HCT116 (cell line): ENCODE data around the gene ANKRD13D. TPM values are rescaled to one million over a fixed set of nuclear protein-coding genes. Genes with fewer than 3 reads are reported as not detected.

ENCODE experiments used
- ATAC-seq: fragments of 200-7000 bp; cut with Tn5 transposase; 2 replicates; pipeline ENCODE4 v1.9.1; 2020; ENCODE audit warnings: mild to moderate bottlenecking, moderate library complexity
- BruUV-seq: library from RNA; stranded (reverse); fragments of 400-500 nt; replicated peaks from 2 replicates; lab custom pipeline; 2021; lab: Mats Ljungman, UMichigan
- CTCF ChIA-PET: fragments of 300-600 bp; sonication (Branson Sonifier 250); formaldehyde crosslinking; loops from one replicate; lab custom pipeline; 2021; ENCODE audit warnings: antibody characterized with exemption; lab: Charles Lee
- POLR2A ChIA-PET: fragments of 300-600, 350-600 bp; sonication (Branson Sonifier 250); formaldehyde crosslinking; loops from one replicate; lab custom pipeline; 2021; ENCODE audit warnings: antibody characterized with exemption; lab: Charles Lee
- RAD21 ChIA-PET, 2 experiments: fragments of 300-600 bp; sonication (Branson Sonifier 250); formaldehyde crosslinking; loops; one replicate each; lab custom pipeline; 2023; ENCODE audit warnings: low total read pairs in 2 of 2; ENCODE audit not compliant: uncharacterized antibody in 2 of 2, unreplicated experiment in 2 of 2, low non-redundant PET in 1 of 2; lab: Charles Lee
- DNase-seq: peaks from one replicate; pipeline ENCODE4 v3.0.0-alpha.2; 2010; ENCODE audit warnings: low read depth, low spot score
- H2AFZ ChIP-seq: fragments of 200-600 bp; shearing (Covaris generic), sonication (generic); 2 replicates; pipeline ENCODE4 v1.6.1; 2017; ENCODE audit warnings: low read depth, mixed run types, mixed read lengths, antibody characterized with exemption, low read length; ENCODE audit not compliant: poor library complexity, severe bottlenecking
- H3K27ac ChIP-seq: 2 replicates; pipeline ENCODE4 v1.5.1; 2012; ENCODE audit warnings: low read depth, low read length
- H3K27me3 ChIP-seq: fragments of 200-600 bp; sonication (generic); 2 replicates; pipeline ENCODE4 v1.6.1; 2016; ENCODE audit warnings: mixed run types, low read length, mixed read lengths; ENCODE audit not compliant: insufficient read depth
- H3K36me3 ChIP-seq, 2 experiments: fragments of 200-500 bp in 1 of 2; fragments of 200-600 bp in 1 of 2; sonication (Bioruptor generic) in 1 of 2; sonication (generic) in 1 of 2; 2 replicates each; pipeline versions ENCODE4 v1.5.1 to v1.6.1; 2014 to 2016; ENCODE audit warnings: low read length in 2 of 2, inconsistent platforms in 1 of 2, mixed read lengths in 1 of 2, mixed run types in 1 of 2; ENCODE audit not compliant: insufficient read depth in 2 of 2, control insufficient read depth in 1 of 2
- H3K4me1 ChIP-seq, 2 experiments: fragments of 200-600 bp in 1 of 2; sonication (generic) in 1 of 2; 2 replicates each; pipeline versions ENCODE4 v1.5.1 to v1.6.1; 2012 to 2017; ENCODE audit warnings: low read length in 2 of 2, inconsistent platforms in 1 of 2, mild to moderate bottlenecking in 1 of 2, mixed read lengths in 1 of 2, mixed run types in 1 of 2, moderate library complexity in 1 of 2; ENCODE audit not compliant: insufficient read depth in 2 of 2, control insufficient read depth in 1 of 2
- H3K4me2 ChIP-seq: fragments of 200-600 bp; sonication (generic); 2 replicates; pipeline ENCODE4 v1.6.1; 2017; ENCODE audit warnings: mixed run types, low read length, mixed read lengths
- H3K4me3 ChIP-seq, 2 experiments: fragments of 200-600 bp in 1 of 2; sonication (generic) in 1 of 2; replicated peaks in 1 of 2; 2 replicates each; pipeline ENCODE4 v1.5.1; 2011 to 2016; ENCODE audit warnings: low read length in 2 of 2, control low read depth in 1 of 2, low read depth in 1 of 2, mild to moderate bottlenecking in 1 of 2, mixed read lengths in 1 of 2, mixed run types in 1 of 2
- H3K79me2 ChIP-seq: fragments of 200-600 bp; sonication (generic); 2 replicates; pipeline ENCODE4 v1.6.1; 2017; ENCODE audit warnings: mild to moderate bottlenecking, mixed run types, low read length, moderate library complexity, mixed read lengths; ENCODE audit not compliant: insufficient read depth
- H3K9ac ChIP-seq: fragments of 200-600 bp; sonication (generic); 2 replicates; pipeline ENCODE4 v1.6.1; 2016; ENCODE audit warnings: low read length, mixed read lengths
- H3K9me2 ChIP-seq: fragments of 200-600 bp; sonication (generic), shearing (Covaris generic); 2 replicates; pipeline ENCODE4 v1.6.1; 2017; ENCODE audit warnings: mixed run types, mild to moderate bottlenecking, moderate library complexity; ENCODE audit not compliant: insufficient read depth
- H3K9me3 ChIP-seq, 2 experiments: fragments of 200-500 bp in 1 of 2; fragments of 200-600 bp in 1 of 2; sonication (Bioruptor generic) in 1 of 2; sonication (generic) in 1 of 2; 2 replicates each; pipeline ENCODE4 v1.6.1; 2014 to 2017; ENCODE audit warnings: low read length in 2 of 2, mixed read lengths in 2 of 2, inconsistent platforms in 1 of 2, low read depth in 1 of 2, mild to moderate bottlenecking in 1 of 2, mixed run types in 1 of 2, moderate library complexity in 1 of 2; ENCODE audit not compliant: control insufficient read depth in 1 of 2, insufficient read depth in 1 of 2
- H4K20me1 ChIP-seq: fragments of 200-600 bp; sonication (generic), shearing (Covaris generic); 2 replicates; pipeline ENCODE4 v1.6.1; 2017; ENCODE audit warnings: mixed run types, mild to moderate bottlenecking, moderate library complexity; ENCODE audit not compliant: insufficient read depth
- ATF3 ChIP-seq: IDR thresholded peaks from 2 replicates; pipeline ENCODE4 v1.6.1; 2012
- CEBPB ChIP-seq: IDR thresholded peaks from 2 replicates; pipeline ENCODE4 v1.6.1; 2012; ENCODE audit warnings: low read depth
- CTCF ChIP-seq, 3 experiments: fragments of 200-600 bp in 1 of 3; sonication (generic) in 1 of 3; IDR thresholded peaks in 2 of 3; conservative IDR thresholded peaks in 1 of 3; 2 replicates each; pipeline ENCODE4 v1.5.1; 2012 to 2017; ENCODE audit warnings: low read depth in 2 of 3, low read length in 2 of 3, antibody characterized with exemption in 1 of 3, borderline replicate concordance in 1 of 3, control low read depth in 1 of 3, mild to moderate bottlenecking in 1 of 3, mixed read lengths in 1 of 3, mixed run types in 1 of 3, moderate library complexity in 1 of 3; ENCODE audit not compliant: insufficient read depth in 1 of 3
- EGR1 ChIP-seq: IDR thresholded peaks from 2 replicates; pipeline ENCODE4 v1.6.1; 2012; ENCODE audit warnings: low read depth
- ELF1 ChIP-seq: IDR thresholded peaks from 2 replicates; pipeline ENCODE4 v1.6.1; 2012; ENCODE audit warnings: low read depth, borderline replicate concordance
- EZH2 ChIP-seq: fragments of 200-600 bp; sonication (generic); IDR thresholded peaks from 2 replicates; pipeline ENCODE4 v1.6.1; 2017; ENCODE audit warnings: antibody characterized with exemption, mixed run types
- FOSL1 ChIP-seq: IDR thresholded peaks from 2 replicates; pipeline ENCODE4 v1.6.1; 2012; ENCODE audit warnings: low read depth
- JUND ChIP-seq: IDR thresholded peaks from 2 replicates; pipeline ENCODE4 v1.6.1; 2012
- POLR2A ChIP-seq: IDR thresholded peaks from 2 replicates; pipeline ENCODE4 v1.7.0; 2011; ENCODE audit warnings: borderline replicate concordance; ENCODE audit not compliant: insufficient read depth, insufficient read length; ENCODE audit errors: extremely low read depth
- POLR2AphosphoS5 ChIP-seq: IDR thresholded peaks from 2 replicates; pipeline ENCODE4 v1.6.1; 2011; ENCODE audit warnings: mild to moderate bottlenecking, low read depth, low read length, moderate library complexity
- REST ChIP-seq: IDR thresholded peaks from 2 replicates; pipeline ENCODE4 v1.6.1; 2012; ENCODE audit warnings: low read depth
- SIN3A ChIP-seq: IDR thresholded peaks from 2 replicates; pipeline ENCODE4 v1.6.1; 2012; ENCODE audit warnings: low read depth
- SRF ChIP-seq: IDR thresholded peaks from 2 replicates; pipeline ENCODE4 v1.6.1; 2012; ENCODE audit warnings: low read depth
- ZFX ChIP-seq: fragments of 450-650 bp; IDR thresholded peaks from 2 replicates; pipeline ENCODE4 v1.6.1; 2017
- intact Hi-C: fragments of 100-400 bp; cut with micrococcal nuclease; formaldehyde crosslinking; loops from 2 replicates; pipeline ENCODE4 v1.10.0; 2022
- total RNA-seq: library from RNA; stranded (reverse); gene quantifications from one replicate; pipeline ENCODE4 v1.2.1, GENCODE V29; 2021; ENCODE audit not compliant: unreplicated experiment

Gene ANKRD13D
- total RNA-seq, 1 experiment from 2014 or later = 61.1 TPM

- TF ChIP-seq ZFX (peak; percentile 60; the same call in 1 of the 2 replicates), SIN3A (no peak)
- H3K27ac ChIP-seq = peak overlapping the region; percentile 100
- no peaks in the 10 kb centered on the region for H4K20me1 ChIP-seq
- H3K36me3 ChIP-seq = peaks cover 9 to 42% of the 10 kb centered on the region in 2 experiments; a peak in 2 of 4 replicates
- peaks cover 13 to 29% of the 10 kb centered on the region in 2 experiments for H3K4me1 ChIP-seq
- ATAC-seq (peak; percentile 25; the same call in 1 of the 2 replicates), DNase-seq (no peak)
- ChIA-PET CTCF (no interaction called here), RAD21 (no interaction called here), POLR2A (interaction anchor here (0.6 to 2.1 kb wide), 2 partner anchors 13 to 28 kb away, joined by 3 to 11 read pairs; partner anchors contain the start of gene SSH3)
- H2AFZ ChIP-seq = no peak overlapping the region
- peak overlapping the region; percentile 86 for H3K9ac ChIP-seq
- no peaks in the 10 kb centered on the region for H3K27me3 ChIP-seq
- H3K9me2 ChIP-seq = no peaks in the 10 kb centered on the region
- intact Hi-C loops = no loop called here
- BruUV-seq = no TSS peak
- H3K4me3 ChIP-seq = peak overlapping the region; percentile 79 to 87
- H3K9me3 ChIP-seq = 0 out of 4 replicates have a peak, but pooled peaks cover 0 to 5% of the 10 kb centered on the region in 2 experiments
- peaks cover 34% of the 10 kb centered on the region; the same call in 1 of the 2 replicates for H3K79me2 ChIP-seq
- H3K4me2 ChIP-seq = peak overlapping the region; percentile 95
Observed at GRCh38 chr11:67289651-67290479, 762 bp downstream of the ANKRD13D start.

GRCh38 chr11:67290801-67291200 lies 1.7 kb downstream of the ANKRD13D start:
- ATAC-seq (no peak), DNase-seq (no peak)
- CTCF ChIA-PET = interaction anchor here (1.2 kb wide), 1 partner anchor 26 kb away, joined by 3 read pairs; no protein-coding TSS in a partner anchor
- Histone ChIP-seq H3K9me2 (no peaks in the 10 kb centered on the region), H3K27me3 (no peaks in the 10 kb centered on the region), H4K20me1 (no peaks in the 10 kb centered on the region), H2AFZ (no peak overlapping the region), H3K36me3 (peaks cover 3 to 40% of the 10 kb centered on the region in 2 experiments; a peak in 2 of 4 replicates), H3K9ac (no peak overlapping the region), H3K4me3 (no peak overlapping the region; a peak in 1 of 4 replicates), H3K4me1 (peaks cover 13 to 29% of the 10 kb centered on the region in 2 experiments), H3K27ac (no peak overlapping the region; the same call in 1 of the 2 replicates), H3K4me2 (peak overlapping the region; percentile 95; the same call in 1 of the 2 replicates), H3K79me2 (peaks cover 34% of the 10 kb centered on the region; the same call in 1 of the 2 replicates), H3K9me3 (peaks cover 0 to 10% of the 10 kb centered on the region in 2 experiments; a peak in 1 of 4 replicates)
- POLR2A ChIA-PET = no interaction called here
- RAD21 ChIA-PET = no interaction called here
- intact Hi-C loops = no loop called here
- no TSS peak for BruUV-seq
- TF ChIP-seq REST (no peak), EZH2 (no peak), ELF1 (no peak), POLR2A (no peak), CEBPB (no peak), SIN3A (no peak), SRF (no peak), JUND (no peak), CTCF (IDR thresholded peaks at IDR 0.05 in 2 of 3, conservative IDR thresholded peaks at IDR 0.05 in 1 of 3; ENCODE audit: borderline replicate concordance in 1 of 3, insufficient read depth in 1 of 3, low read depth in 2 of 3, low read length in 2 of 3) (no peak), FOSL1 (no peak), POLR2AphosphoS5 (no peak), ATF3 (no peak), EGR1 (no peak)
